ENCODE measurements around the gene FUT6.
"Not testable (repeated sequence)": the region's sequence is repeated elsewhere in the genome, so short reads cannot be mapped to it uniquely, and the experiment has no call there.

Gene FUT6

GRCh38 chr19:5865772-5866171, 26.3 kb upstream of the FUT6 start:
- no peak overlapping the region for H3K4me3 ChIP-seq
- no peak for DNase-seq (ENCODE audit: low spot score)
- TF ChIP-seq CTCF (IDR thresholded peaks at IDR 0.05), result no peak
- H3K27ac ChIP-seq, result no peak overlapping the region

GRCh38 chr19:5864725-5865486, 25.4 kb upstream of the FUT6 start:
- no peak overlapping the region for H3K27ac ChIP-seq
- no peak for TF ChIP-seq CTCF (IDR thresholded peaks at IDR 0.05)
- DNase-seq (ENCODE audit: low spot score), result no peak
- H3K4me3 ChIP-seq, result no peak overlapping the region

GRCh38 chr19:5864013-5864720, 24.7 kb upstream of the FUT6 start:
- no peak for DNase-seq (ENCODE audit: low spot score)
- Histone ChIP-seq H3K27ac (no peak overlapping the region), H3K4me3 (no peak overlapping the region)
- no peak for TF ChIP-seq CTCF (IDR thresholded peaks at IDR 0.05)

- H3K4me3 ChIP-seq, result no peak overlapping the region
- no peak for DNase-seq (ENCODE audit: low spot score)
- no peak overlapping the region for H3K27ac ChIP-seq
- TF ChIP-seq CTCF (IDR thresholded peaks at IDR 0.05), result no peak
Measured at GRCh38 chr19:5863030-5863665, 23.6 kb upstream of the FUT6 start.

GRCh38 chr19:5857203-5858081, 17.9 kb upstream of the FUT6 start:
- TF ChIP-seq CTCF (IDR thresholded peaks at IDR 0.05), result no peak
- H3K4me3 ChIP-seq, result no peak overlapping the region
- no peak for DNase-seq (ENCODE audit: low spot score)
- no peak overlapping the region for H3K27ac ChIP-seq

- not testable (repeated sequence) for H3K4me3 ChIP-seq; H3K27ac ChIP-seq; DNase-seq (ENCODE audit: low spot score)
Measured at GRCh38 chr19:5855151-5855550, 15.6 kb upstream of the FUT6 start.

- H3K27ac ChIP-seq; DNase-seq (ENCODE audit: low spot score); H3K4me3 ChIP-seq: not testable (repeated sequence)
Measured at GRCh38 chr19:5854121-5854520, 14.6 kb upstream of the FUT6 start.

Data from coronary artery (tissue), 2 donors.